HG02885 (cell line): ENCODE results near the gene HLA-A.
A peak's percentile ranks its signal among the peaks of the same experiment; 100 is the strongest.
"Not testable (repeated sequence)": the region's sequence is repeated elsewhere in the genome, so short reads cannot be mapped to it uniquely, and the experiment has no call there.

Source experiments
- ATAC-seq: cut with Tn5 transposase; IDR thresholded peaks from one replicate; pipeline ENCODE4 v1.9.1; 2021; ENCODE audit warnings: mild to moderate bottlenecking; ENCODE audit not compliant: unreplicated experiment, poor library complexity

Gene HLA-A

DNA sequence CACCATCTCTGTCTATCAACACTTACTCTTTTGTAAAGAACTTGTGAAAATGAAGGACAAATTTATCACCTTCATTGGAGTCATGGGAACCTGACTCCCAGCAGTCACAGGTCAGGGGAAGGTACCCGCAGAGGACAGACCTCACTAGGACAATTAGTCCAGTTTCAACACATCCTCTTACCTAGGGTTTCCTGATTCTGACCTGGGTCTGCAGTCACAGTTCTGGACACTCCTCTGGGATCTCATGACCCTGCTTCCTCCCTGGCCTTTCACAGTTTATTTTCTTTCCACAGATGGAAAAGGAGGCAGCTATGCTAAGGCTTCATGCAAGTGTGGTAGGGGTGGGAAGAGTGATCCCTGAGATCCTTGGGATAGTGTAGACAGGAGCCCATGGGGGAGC lies 15.7 kb downstream of the HLA-A start:
- no peak for ATAC-seq

DNA sequence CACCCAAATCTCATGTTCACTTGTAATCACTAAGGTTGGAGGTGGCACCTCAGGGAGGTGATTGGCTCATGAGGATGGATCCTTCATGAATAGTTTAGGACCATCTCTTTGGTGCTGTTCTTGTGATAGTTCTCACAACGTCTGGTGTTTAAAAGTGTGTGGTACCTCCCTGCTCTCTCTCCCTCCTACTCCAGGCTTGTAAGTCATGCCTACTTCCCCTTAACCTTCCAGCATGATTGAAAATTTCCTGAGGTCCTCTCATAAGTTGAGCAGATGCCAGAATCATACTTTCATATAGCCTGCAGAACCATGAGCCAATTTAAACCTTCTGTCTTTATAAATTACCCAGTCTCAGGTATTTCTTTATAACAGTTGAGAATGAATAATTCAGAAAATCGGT lies 16.6 kb downstream of the HLA-A start:
- ATAC-seq: no peak

DNA sequence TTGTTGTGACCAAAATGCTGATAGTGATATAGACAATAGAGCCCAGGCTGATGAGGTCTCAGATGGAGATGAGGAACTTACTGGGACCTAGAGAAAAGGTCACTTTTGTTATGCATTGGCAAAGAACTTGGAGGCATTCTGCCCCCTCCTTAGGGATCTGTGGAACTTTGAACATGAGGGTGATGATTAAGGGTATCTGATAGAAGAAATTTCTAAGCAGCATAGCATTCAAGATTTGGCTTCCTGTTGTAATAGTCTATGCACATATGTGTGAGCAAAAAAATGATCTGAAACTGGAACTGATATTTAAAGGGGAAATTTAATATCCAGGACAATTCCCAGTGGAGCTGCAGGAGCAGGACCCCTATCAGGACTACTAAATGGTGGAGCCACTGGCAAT lies 17.1 kb downstream of the HLA-A start:
- ATAC-seq: no peak

DNA sequence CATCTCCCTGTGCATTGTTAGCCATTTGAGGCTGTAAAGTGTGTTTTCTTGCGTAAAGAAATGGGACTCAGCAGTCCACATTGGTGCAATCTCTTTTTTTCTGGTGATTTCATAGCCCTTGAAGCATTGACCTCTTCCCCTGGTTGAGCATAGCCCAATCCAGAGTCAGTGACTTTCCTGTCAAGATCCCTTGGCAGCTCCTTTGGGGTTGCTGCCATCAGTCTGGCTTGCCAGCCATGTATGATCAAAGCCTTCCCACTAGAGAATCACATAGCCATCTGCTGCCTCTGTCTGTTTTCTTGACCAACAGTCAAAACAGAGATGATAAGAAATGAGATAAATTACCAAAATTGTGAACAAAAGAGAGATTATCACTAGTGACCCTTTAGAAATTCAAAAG lies 19.6 kb downstream of the HLA-A start:
- ATAC-seq: no peak

DNA sequence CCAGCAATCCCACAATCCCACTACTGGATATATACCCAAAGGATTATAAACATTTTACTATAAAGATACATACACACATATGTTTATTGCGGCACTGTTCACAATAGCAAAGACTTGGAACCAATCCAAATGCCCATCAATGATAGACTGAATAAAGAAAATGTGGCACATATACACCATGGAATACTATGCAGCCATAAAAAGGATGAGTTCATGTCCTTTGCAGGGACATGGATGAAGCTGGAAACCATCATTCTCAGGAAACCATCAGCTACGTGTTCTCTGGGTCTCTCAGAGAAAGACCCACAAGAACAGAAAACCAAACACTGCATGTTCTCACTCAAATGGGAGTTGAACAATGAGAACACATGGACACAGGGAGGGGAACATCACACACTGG lies 21.4 kb downstream of the HLA-A start:
- not testable (repeated sequence) for ATAC-seq

DNA sequence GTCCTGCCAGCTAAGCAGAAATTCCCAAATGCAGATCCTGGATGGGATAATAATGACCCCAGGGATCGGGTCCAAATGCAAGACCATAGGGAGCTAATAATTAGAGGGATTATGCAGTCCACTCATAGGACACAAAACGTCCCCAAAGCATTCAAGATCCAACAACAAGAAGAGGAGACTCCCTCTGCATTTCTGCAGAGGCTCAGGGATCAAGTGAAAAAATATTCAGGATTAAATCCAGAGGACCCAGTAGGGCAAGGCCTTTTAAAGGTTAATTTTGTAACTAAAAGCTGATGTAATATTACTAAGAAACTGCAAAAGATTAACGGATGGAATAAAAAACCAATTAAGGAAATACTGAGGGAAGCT lies 22.2 kb downstream of the HLA-A start:
- no peak for ATAC-seq

DNA sequence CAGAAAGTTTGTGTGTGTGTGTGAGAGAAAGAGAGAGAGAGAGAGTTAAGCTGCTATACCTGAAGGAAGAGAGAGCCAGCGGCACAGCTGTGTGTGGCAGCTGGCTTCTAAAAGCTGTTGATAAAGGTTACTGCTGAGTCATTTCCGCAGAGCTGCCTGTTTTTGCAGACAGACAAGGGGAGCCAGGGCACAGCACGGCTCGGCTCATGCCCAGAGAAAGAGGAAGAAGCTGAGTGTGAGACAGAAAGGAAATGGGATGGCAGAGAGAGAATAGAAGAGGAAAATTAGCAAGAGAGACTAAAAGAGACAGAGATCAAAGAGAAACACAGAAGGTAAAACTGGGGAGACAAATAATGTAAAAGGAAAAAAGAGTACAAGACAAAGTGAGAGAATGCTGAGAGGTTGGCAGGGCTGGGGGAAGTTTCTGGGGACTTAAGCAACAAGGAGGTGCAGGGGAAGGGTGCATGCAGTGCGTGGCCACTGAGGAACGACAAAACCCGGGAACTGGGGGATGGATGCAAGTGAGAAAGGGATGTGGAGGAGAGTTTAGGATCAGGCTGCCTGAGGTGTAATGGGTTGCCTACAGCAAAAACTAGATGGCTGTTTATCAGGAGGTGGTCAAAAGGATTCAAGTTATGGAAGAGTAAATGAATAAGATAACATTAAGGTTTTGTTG lies 22.7 kb downstream of the HLA-A start:
- peak; percentile 93 for ATAC-seq

DNA sequence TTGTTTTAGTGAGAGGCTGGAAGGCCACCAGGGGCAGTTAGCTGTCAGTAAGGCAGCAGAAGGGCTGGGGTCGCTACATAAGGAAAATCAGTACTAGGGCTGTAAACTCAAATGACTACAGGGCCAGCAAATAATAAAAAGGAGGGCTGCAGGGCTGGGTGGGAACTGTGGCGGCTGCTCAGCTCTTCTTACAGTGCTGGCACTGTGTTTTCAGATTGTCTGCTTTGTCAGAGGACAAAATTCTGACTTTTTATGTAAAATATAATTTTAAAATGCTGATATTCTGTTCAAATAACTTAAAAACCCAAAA lies 23.2 kb downstream of the HLA-A start:
- ATAC-seq: no peak

DNA sequence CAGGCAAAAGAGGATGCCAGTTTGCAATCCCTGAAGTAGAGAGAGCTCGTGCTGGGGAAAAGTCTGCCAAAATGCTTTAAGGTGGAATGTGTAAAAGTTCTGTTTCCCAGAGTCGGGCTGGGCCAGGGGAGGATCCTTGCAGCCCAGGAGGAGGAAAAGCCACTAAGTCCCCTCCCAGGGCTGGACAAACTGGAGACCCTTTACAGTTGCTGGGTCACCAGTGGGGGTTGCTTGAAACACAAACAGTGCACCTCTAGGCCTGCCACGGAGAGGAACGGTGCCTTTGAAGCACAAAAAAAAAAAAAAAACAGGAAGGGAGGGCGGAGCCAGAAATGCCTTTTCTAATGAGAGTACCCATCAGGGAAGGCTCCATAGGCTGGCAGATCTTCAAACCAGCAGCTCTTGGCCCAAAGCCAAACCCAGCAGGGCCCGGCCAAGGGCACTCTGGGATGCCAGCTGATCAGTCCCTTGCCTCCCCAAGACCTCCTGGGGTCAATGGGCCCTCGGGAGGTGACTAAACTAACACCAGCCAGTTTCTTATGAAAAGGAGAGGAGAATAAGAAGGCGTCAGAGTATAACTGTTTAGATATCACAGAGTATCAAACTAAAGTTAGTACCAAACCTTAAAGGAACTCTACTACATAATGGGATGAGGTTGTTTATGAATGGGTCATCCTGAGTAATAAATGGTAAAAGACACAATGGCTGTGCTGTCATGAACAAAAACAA lies 23.7 kb downstream of the HLA-A start:
- peak; percentile 47 for ATAC-seq

DNA sequence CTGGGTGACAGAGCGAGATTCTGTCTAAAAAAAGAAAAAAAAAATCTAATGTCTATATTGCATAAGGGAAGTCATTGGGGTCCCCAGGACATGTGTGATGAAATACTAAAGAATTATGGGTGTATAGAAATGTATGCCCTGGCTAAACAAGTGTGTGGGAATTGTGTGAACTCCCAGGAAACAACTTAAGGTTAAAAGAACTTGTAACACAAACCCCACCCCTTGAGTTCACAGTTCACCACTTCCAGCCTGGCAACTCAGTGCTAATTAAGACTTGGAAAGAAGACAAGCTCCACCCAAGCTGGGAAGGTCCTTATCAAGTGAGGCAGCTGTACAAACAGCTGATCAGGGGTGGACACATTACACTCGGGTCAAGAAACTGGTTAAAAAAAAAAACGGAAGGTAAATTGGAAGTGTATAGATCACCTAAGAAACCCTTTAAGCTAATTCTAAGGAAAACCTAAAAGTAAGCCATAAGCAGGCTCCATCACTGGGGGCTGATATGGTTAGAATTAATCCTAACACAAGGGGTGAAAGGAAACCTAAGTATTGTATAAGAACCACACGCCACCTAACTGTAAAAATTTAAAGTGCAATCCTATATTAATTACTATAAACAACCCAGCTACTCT lies 25.2 kb downstream of the HLA-A start:
- ATAC-seq: no peak

DNA sequence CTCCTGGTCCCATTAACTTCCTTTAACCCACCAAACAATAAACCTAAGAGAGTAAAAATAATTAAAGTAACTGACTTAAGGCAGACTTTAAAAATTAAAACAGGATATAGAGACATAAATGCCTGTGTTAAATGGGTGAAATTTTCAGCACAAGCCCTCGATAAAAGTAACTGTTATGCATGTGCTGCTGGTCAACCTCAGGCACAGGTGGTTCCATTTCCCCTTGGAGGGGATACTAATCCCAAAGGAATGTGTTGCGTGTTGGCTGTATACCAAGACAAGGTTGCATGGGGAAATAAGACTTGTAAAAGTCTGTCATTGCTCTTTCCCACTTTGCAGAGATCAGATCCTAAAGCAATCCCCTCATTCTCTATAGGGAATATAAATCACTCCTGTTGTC lies 25.8 kb downstream of the HLA-A start:
- no peak for ATAC-seq

DNA sequence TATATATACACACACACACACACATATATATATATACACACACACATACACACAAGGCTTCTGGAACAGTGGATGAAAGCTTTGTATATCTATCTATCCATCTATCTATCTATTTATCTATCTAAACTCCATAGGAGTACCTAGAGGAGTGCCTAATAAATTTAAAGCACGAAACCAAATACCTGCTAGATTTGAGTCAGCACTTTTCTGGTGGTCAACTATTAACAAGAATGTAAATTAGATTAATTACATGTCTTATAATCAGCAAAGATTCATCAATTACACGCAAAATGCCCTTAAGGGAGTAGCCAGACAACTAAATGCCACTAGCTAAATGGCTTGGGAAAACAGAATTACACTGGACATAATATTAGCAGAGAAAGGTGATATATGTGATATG lies 26.6 kb downstream of the HLA-A start:
- ATAC-seq: no peak

DNA sequence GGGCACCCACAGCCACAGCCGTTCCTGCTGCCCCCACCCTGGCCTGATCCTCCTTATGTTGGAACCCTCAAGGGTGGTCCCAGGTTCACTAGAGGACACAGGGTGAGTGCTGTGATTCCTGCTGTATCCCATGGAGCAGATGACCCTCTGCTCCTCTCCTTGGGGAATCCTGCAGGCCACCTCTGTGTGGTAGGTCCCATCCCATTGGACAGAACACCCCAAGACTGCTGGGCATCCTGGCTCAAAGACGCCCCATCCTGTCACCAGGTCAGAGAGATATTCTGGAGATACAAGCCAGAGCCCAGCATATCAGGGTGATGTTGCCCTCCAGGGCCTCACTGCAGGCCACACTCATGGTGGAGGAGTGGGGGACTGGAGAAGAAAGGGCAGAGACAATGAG lies 28.4 kb downstream of the HLA-A start:
- ATAC-seq: no peak

DNA sequence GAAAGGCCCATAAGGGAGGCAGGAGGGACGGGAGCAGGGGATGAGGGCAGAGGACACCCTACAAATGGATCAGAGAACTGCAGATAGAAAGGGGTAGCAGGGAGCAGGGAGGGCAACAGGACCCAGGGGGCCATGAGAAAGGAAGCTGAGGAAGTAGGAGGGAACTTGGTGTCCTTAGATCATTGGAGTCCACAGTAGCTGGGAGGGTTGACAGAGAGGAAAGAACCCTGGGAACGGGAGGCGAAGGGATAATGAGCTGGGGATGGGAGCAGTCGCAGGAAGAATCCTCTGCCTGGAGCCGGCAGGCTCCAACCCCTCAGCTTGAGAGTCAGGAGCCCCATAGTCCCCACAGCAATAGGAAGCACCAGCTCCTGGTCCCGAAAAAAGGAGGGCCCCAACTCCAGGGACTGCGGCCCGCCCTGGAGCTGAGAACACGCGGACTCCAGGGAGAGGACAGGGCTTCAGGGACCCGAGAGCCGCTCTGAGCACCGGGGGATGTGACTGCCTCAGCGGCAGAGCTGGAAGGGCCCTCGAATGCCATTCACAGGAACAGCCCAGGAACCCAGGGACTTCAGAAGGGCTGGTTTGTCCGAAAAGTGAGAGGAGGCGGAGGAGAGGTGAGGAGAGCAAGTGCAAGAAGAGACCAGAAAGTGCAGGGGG lies 32.7 kb downstream of the HLA-A start:
- ATAC-seq: no peak

DNA sequence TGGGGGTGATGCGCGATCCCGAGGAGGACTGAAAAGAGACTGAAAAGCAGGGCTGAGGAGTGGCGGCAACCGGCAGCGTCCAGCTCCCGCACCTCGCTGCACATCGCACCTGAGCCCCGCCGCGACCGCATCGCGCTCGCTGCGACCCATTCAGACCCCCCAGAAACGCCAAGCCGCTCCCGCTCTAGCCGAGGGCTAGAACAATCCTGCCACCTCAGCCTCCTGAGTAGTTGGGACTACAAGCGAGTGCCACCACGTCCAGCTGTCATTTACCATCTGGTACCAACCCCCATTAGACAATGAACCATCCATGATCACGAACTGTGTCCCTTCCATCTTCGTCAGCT lies 33.2 kb downstream of the HLA-A start:
- ATAC-seq: no peak

DNA sequence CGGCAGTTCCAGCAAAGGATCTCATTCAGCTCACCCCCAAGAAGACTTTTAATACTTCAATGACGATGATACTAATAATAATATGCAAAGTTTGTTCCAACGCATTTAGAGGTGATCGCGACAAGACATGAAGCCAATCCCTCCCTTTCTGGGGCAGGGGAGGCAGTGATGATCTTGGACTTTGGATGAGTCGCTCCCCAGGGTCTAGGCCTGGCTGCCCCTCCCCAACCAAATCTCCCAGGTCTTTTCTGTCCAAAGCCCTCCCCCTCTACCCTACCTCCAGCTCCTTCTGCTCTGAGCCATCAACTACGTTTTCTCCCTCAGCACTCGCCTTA lies 33.9 kb downstream of the HLA-A start:
- ATAC-seq: no peak

DNA sequence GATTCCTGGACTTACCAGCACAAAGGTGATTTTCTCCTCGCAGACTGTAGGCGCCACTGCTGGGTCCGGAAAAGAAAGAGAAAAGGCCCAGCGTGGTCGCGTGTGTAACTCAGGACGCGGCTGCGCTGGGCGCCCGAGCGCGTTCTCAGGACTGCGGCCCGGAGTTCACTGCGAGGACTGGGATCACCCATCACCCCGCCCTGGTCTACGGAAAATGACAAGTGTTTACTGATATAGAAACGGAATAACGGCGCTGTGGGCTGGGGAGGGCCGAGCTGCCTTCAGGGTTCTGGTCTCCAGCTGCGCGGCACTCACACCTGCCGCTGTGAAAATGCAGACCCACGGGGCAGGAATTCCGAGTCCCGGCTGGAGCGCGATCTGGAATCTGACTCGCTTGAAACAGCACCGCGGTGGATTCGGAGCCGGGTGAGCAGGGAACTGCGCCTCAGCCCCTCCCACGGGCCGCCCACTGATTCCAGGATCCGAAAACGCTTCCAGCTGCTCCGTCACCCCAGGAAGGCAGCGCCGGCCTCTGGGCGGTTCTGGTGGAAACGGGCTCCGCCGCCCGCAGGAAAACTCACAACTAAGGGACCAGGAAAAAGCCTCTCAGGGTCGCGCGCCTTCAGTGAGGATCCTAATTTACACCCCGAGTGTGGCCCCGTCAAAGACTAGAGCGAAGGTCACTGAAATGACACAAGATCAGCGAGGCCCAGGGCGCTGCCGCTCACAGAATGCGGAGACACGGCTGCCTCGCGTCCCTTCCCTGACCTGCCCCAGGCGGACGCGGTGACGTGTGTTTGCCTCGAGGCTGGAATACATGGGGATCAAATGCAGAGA lies 34.5 kb downstream of the HLA-A start:
- peak; percentile 73 for ATAC-seq

DNA sequence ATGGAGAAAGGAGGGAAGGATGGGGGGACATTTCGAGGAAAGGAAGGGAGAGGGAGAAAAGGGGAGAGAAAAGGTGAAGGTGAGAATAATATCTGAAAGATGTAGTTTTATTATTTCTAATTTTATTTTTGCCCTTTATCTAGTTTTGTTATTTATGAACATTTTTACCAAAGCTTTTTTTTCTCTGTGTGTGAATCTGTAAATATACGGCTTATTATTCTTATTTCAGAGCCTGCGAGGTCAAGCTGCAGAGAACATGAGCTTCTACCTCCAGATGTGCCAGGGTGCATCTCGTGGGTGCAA lies 35.0 kb downstream of the HLA-A start:
- no peak for ATAC-seq

DNA sequence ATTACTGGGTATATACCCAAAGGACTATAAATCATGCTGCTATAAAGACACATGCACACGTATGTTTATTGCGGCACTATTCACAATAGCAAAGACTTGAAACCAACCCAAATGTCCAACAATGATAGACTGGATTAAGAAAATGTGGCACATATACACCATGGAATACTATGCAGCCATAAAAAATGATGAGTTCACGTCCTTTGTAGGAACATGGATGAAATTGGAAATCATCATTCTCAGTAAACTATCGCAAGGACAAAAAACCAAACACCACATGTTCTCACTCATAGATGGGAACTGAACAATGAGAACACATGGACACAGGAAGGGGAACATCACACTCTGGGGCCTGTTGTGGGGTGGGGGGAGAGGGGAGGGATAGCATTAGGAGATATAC lies 37.7 kb downstream of the HLA-A start:
- ATAC-seq: not testable (repeated sequence)

DNA sequence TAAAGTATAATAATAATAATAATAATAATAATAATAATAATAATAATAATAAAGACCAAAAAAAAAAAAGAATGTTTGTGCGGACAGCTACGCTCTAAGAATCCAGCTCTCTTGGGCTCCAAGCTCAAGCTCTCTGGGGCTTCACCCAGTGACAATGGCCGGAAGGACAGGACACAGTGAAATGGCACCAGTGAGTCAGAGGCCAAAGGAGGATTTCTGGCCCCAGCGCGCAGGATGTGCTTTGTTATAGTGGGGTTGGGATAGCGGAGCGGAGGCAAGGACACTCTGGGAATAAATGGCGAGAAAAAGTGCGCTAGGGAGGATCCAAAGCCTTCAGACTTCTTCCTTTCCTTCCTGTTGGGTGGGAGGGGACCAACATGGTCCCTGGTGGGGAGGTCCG lies 38.2 kb downstream of the HLA-A start:
- ATAC-seq: no peak

DNA sequence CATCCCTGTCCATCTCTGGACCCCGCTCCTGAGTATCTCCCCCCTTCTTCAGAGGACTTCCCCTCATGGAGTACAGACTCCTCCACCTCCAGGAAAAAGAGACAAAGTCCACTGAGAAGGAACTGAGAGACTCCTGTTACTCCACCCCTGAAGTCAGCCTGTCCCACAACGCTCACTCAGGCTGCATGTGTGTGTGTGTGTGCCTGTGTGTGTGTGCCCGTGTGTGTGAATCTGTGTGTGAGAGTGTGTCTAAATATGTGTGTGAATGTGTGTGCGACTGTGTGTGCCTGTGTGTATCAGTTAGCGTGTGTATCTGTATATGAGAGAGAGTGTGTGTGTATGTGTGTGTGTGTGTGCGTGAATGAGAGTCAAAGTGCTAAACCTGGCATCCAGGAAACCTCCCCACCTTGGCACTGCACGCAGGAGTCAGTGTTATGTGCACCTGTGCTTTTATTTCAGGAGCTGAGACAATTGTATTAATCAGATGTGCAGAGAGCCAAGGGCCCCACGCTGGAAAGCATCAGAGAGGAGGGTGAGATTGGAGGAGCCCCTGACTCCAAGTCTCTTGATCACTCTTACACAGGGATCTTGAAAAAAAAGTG lies 39.0 kb downstream of the HLA-A start:
- ATAC-seq: no peak
